OCI-LY7 (cell line): ENCODE results near the gene MYH11.

Experiments
- CTCF ChIP-seq: fragments of 200-600 bp; sonication (generic); conservative IDR thresholded peaks from 2 replicates; pipeline ENCODE4 v1.5.1; 2014; ENCODE audit warnings: mild to moderate bottlenecking, antibody characterized with exemption, low read length, moderate library complexity, mixed read lengths
- EZH2phosphoT487 ChIP-seq: fragments of 200-600 bp; sonication (generic); IDR thresholded peaks from 2 replicates; pipeline ENCODE4 v1.6.1; 2018; ENCODE audit warnings: low read depth, borderline replicate concordance, mild to moderate bottlenecking, mixed run types, antibody characterized with exemption, low read length, moderate library complexity, mixed read lengths

GRCh38 chr16:15885560-15886001 is 28.8 kb upstream of the MYH11 start:
- TF ChIP-seq CTCF (no peak), EZH2phosphoT487 (no peak)
